HepG2 (cell line): Measurements from ENCODE around the gene TGM4. TPM values are rescaled to one million over a fixed set of nuclear protein-coding genes. Genes with fewer than 3 reads are reported as not detected.

Experiments
- ATAC-seq: fragments of 200-7000 bp; cut with Tn5 transposase; 3 replicates; pipeline ENCODE4 v1.9.1; 2020; ENCODE audit warnings: mild to moderate bottlenecking, moderate library complexity
- BruUV-seq: library from RNA; stranded (reverse); fragments of 400-500 nt; replicated peaks from 2 replicates; lab custom pipeline; 2021; lab: Mats Ljungman, UMichigan
- CTCF ChIA-PET: fragments of 300-600 bp; formaldehyde crosslinking; extraction: SDS; loops from one replicate; lab custom pipeline; 2021; ENCODE audit warnings: low total read pairs, inconsistent platforms, low intra/inter-chr PET ratio; lab: Yijun Ruan, JAX
- POLR2A ChIA-PET: fragments of 350-600 bp; sonication (Branson Sonifier 250); formaldehyde crosslinking; loops from one replicate; lab custom pipeline; 2020; ENCODE audit warnings: antibody characterized with exemption, inconsistent platforms; lab: Yijun Ruan, JAX
- DNase-seq: peaks from one replicate; pipeline ENCODE4 v3.0.0-alpha.2; 2015; ENCODE audit warnings: low spot score
- FAIRE-seq: peaks from 3 replicates; lab custom pipeline; 2011; peaks lifted over from hg19 to GRCh38; lab: Jason Lieb, UNC
- H2AFZ ChIP-seq: one replicate; pipeline ENCODE4 v1.6.1; 2011; ENCODE audit warnings: low read length, inconsistent platforms
- H3K27ac ChIP-seq: fragments of 300-600 bp; 3 replicates; pipeline ENCODE4 v1.8.0; 2011; ENCODE audit warnings: mixed run types, mild to moderate bottlenecking, mixed read lengths, low read length, inconsistent platforms; ENCODE audit not compliant: insufficient read depth; ENCODE audit errors: extremely low read length
- H3K27me3 ChIP-seq, 2 experiments: fragments of 200-600 bp in 1 of 2; 2 replicates in 1 of 2; 3 replicates in 1 of 2; pipeline versions ENCODE4 v1.6.0 to v1.8.0; 2011; ENCODE audit warnings: low read length in 2 of 2, mild to moderate bottlenecking in 2 of 2, moderate library complexity in 2 of 2, inconsistent platforms in 1 of 2; ENCODE audit not compliant: insufficient read depth in 2 of 2, control insufficient read depth in 1 of 2
- H3K36me3 ChIP-seq, 2 experiments: fragments of 200-600 bp in 1 of 2; replicated peaks in 1 of 2; 2 replicates in 1 of 2; 3 replicates in 1 of 2; pipeline versions ENCODE4 v1.5.1 to v1.8.0; 2011; ENCODE audit warnings: low read length in 2 of 2, inconsistent platforms in 1 of 2; ENCODE audit not compliant: insufficient read depth in 2 of 2, control insufficient read depth in 1 of 2
- H3K4me1 ChIP-seq: 2 replicates; pipeline ENCODE4 v1.5.1; 2012; ENCODE audit warnings: low read length, inconsistent platforms; ENCODE audit not compliant: insufficient read depth
- H3K4me2 ChIP-seq: 2 replicates; pipeline ENCODE4 v1.6.0; 2011; ENCODE audit warnings: low read depth, low read length, inconsistent platforms
- H3K4me3 ChIP-seq, 3 experiments: fragments of 200-600 bp in 1 of 3; sonication (generic), shearing (Covaris generic) in 1 of 3; replicated peaks in 1 of 3; 2 replicates each; pipeline ENCODE4 v1.5.1; 2011 to 2016; ENCODE audit warnings: low read length in 3 of 3, inconsistent platforms in 2 of 3, low read depth in 2 of 3, mild to moderate bottlenecking in 2 of 3, control low read depth in 1 of 3, mixed read lengths in 1 of 3; ENCODE audit not compliant: insufficient read depth in 1 of 3
- H3K79me2 ChIP-seq: one replicate; pipeline ENCODE4 v1.6.1; 2011; ENCODE audit warnings: low read length, inconsistent platforms; ENCODE audit not compliant: insufficient read depth
- H3K9ac ChIP-seq: 2 replicates; pipeline ENCODE4 v1.6.0; 2011; ENCODE audit warnings: mild to moderate bottlenecking, low read depth, low read length, inconsistent platforms; ENCODE audit not compliant: insufficient read depth
- H3K9me3 ChIP-seq: 2 replicates; pipeline ENCODE4 v1.5.1; 2012; ENCODE audit warnings: mild to moderate bottlenecking, low read length
- H4K20me1 ChIP-seq: 2 replicates; pipeline ENCODE4 v1.6.0; 2011; ENCODE audit warnings: inconsistent platforms, mild to moderate bottlenecking, low read length, moderate library complexity; ENCODE audit not compliant: insufficient read depth
- AGO2 ChIP-seq: fragments of 200-400 bp; formaldehyde crosslinking; optimal IDR thresholded peaks from 2 replicates; pipeline ENCODE3; 2017; ENCODE audit warnings: mild to moderate bottlenecking, low read depth, low read length, moderate library complexity
- AHDC1 ChIP-seq: sonication (generic); formaldehyde crosslinking; IDR thresholded peaks from 2 replicates; pipeline ENCODE4 v1.5.1; 2020; ENCODE audit warnings: mild to moderate bottlenecking, missing genetic modification reagents, borderline replicate concordance
- ASH2L ChIP-seq: fragments of 300-600, 200-600 bp; sonication (generic); IDR thresholded peaks from 2 replicates; pipeline ENCODE4 v1.7.0; 2017; ENCODE audit warnings: low read depth, mild to moderate bottlenecking, moderate library complexity, mixed read lengths, low read length; ENCODE audit not compliant: insufficient read length
- BHLHE40 ChIP-seq: IDR thresholded peaks from 2 replicates; pipeline ENCODE4 v1.6.1; 2011; ENCODE audit warnings: low read length, improper control_type of control experiment
- CHD2 ChIP-seq: IDR thresholded peaks from 2 replicates; pipeline ENCODE4 v1.6.1; 2011; ENCODE audit warnings: low read depth, low read length, improper control_type of control experiment
- FOXC1 ChIP-seq: sonication (generic); formaldehyde crosslinking; IDR thresholded peaks from 2 replicates; pipeline ENCODE4 v1.8.0; 2022; ENCODE audit warnings: mild to moderate bottlenecking, missing genetic modification reagents, borderline replicate concordance
- HNRNPL ChIP-seq: fragments of 200-400 bp; formaldehyde crosslinking; IDR thresholded peaks from 2 replicates; pipeline ENCODE4 v1.6.1; 2017; ENCODE audit warnings: mild to moderate bottlenecking, low read depth, low read length
- KDM1A ChIP-seq: IDR thresholded peaks from 2 replicates; pipeline ENCODE4 v1.6.1; 2016; ENCODE audit warnings: missing compliant biosample characterization
- NCOR1 ChIP-seq: fragments of 200-600 bp; sonication (generic); IDR thresholded peaks from 2 replicates; pipeline ENCODE4 v1.7.0; 2017; ENCODE audit warnings: antibody characterized with exemption, low read length, borderline replicate concordance
- REPIN1 ChIP-seq: sonication (generic); formaldehyde crosslinking; IDR thresholded peaks from 2 replicates; pipeline ENCODE4 v1.8.0; 2022; ENCODE audit warnings: missing genetic modification reagents, low read depth, mild to moderate bottlenecking, borderline replicate concordance
- SAP130 ChIP-seq: IDR thresholded peaks from 2 replicates; pipeline ENCODE4 v1.6.1; 2016; ENCODE audit warnings: low read depth
- SOX13 ChIP-seq, 3 experiments: fragments of 450-650 bp in 1 of 3; sonication (generic) in 1 of 3; formaldehyde crosslinking in 1 of 3; IDR thresholded peaks in 2 of 3; conservative IDR thresholded peaks in 1 of 3; 2 replicates each; pipeline versions ENCODE4 v1.5.0 to v1.6.1; 2016 to 2020; ENCODE audit warnings: antibody characterized with exemption in 1 of 3, mild to moderate bottlenecking in 1 of 3, missing compliant biosample characterization in 1 of 3, missing genetic modification reagents in 1 of 3, moderate library complexity in 1 of 3
- SOX6 ChIP-seq, 2 experiments: fragments of 450-650 bp in 1 of 2; sonication (generic) in 1 of 2; formaldehyde crosslinking in 1 of 2; IDR thresholded peaks; 2 replicates each; pipeline versions ENCODE4 v1.4.0 to v1.6.1; 2017 to 2020; ENCODE audit warnings: antibody characterized with exemption in 1 of 2, mild to moderate bottlenecking in 1 of 2, missing genetic modification reagents in 1 of 2
- TBP ChIP-seq: sonication (generic); formaldehyde crosslinking; IDR thresholded peaks from 2 replicates; pipeline ENCODE4 v1.5.0; 2020; ENCODE audit warnings: missing genetic modification reagents
- TEAD3 ChIP-seq: optimal IDR thresholded peaks from 2 replicates; pipeline ENCODE3; 2016; ENCODE audit warnings: borderline replicate concordance
- ZFP82 ChIP-seq: sonication (generic); formaldehyde crosslinking; IDR thresholded peaks from 2 replicates; pipeline ENCODE4 v1.5.1; 2020; ENCODE audit warnings: mild to moderate bottlenecking, missing genetic modification reagents, borderline replicate concordance
- ZFP90 ChIP-seq: sonication (generic); formaldehyde crosslinking; IDR thresholded peaks from 2 replicates; pipeline ENCODE4 v1.8.0; 2022; ENCODE audit warnings: missing genetic modification reagents, mild to moderate bottlenecking, inconsistent platforms, borderline replicate concordance
- ZNF121 ChIP-seq: sonication (generic); formaldehyde crosslinking; IDR thresholded peaks from 2 replicates; pipeline ENCODE4 v1.5.0; 2020; ENCODE audit warnings: mild to moderate bottlenecking, missing genetic modification reagents
- ZNF20 ChIP-seq: sonication (generic); formaldehyde crosslinking; IDR thresholded peaks from 2 replicates; pipeline ENCODE4 v1.4.0; 2020; ENCODE audit warnings: mild to moderate bottlenecking, moderate library complexity, missing genetic modification reagents
- ZNF615 ChIP-seq: sonication (generic); formaldehyde crosslinking; IDR thresholded peaks from 2 replicates; pipeline ENCODE4 v1.5.0; 2020; ENCODE audit warnings: mild to moderate bottlenecking, missing genetic modification reagents, borderline replicate concordance
- WGBS: methylation state at CpG from one replicate; pipeline ENCODE4 v1.1.6; 2017; ENCODE audit warnings: low lambda C conversion rate; 5-methylcytosine and 5-hydroxymethylcytosine counted together
- in situ Hi-C: cut with HindIII; loops from 2 replicates; pipeline ENCODE4 v1.10.0; 2017; ENCODE audit warnings: low pct_unique_long_range_greater_than_20kb; ENCODE audit not compliant: extremely low pct_ligation_motif_present
- intact Hi-C: fragments of 100-400 bp; cut with micrococcal nuclease; formaldehyde crosslinking; loops from one replicate; pipeline ENCODE4 v1.10.0; 2022; ENCODE audit not compliant: unreplicated experiment
- polyA plus RNA-seq, 8 experiments: library from polyadenylated mRNA; depleted of rRNA in 3 of 8; stranded (reverse) in 7 of 8; unstranded in 1 of 8; fragments of >200 nt; fragmentation: Illumina TruSeq in 4 of 8; extraction: Trizol in 4 of 8; gene quantifications; 2 replicates each; pipeline versions ENCODE4 v1.2.1 to v1.2.3, GENCODE V29; 2011 to 2016; ENCODE audit warnings: low read depth in 4 of 8, missing spikeins in 1 of 8, mixed read lengths in 1 of 8; ENCODE audit not compliant: insufficient read depth in 1 of 8
- total RNA-seq, 5 experiments: library from RNA; depleted of rRNA; stranded (reverse); fragments of >200 nt; fragmentation: Illumina TruSeq; extraction: Trizol; gene quantifications; 2 replicates each; pipeline ENCODE4 v1.2.3, GENCODE V29; 2016; ENCODE audit warnings: low read depth in 1 of 5

TGM4 gene
- total and polyA plus RNA-seq, 2 of the 13 experiments (the other 11 are each of a cell fraction or from before 2014, with no cell fraction given) = 0.07 to 0.15 TPM

- Histone ChIP-seq H3K4me3 (peak overlapping the region in 1 of 3 experiments; percentile 3; a peak in 1 of 6 replicates), H3K36me3 (no peaks in the 10 kb centered on the region), H3K9ac (peak overlapping the region; percentile 15; the same call in 1 of the 2 replicates), H3K4me1 (peaks cover 52% of the 10 kb centered on the region), H3K9me3 (no peaks in the 10 kb centered on the region), H3K4me2 (peak overlapping the region; percentile 61), H2AFZ (peak overlapping the region; percentile 24), H3K27ac (peak overlapping the region; percentile 52), H3K79me2 (no peaks in the 10 kb centered on the region), H4K20me1 (no peaks in the 10 kb centered on the region), H3K27me3 (peaks cover 0 to 3% of the 10 kb centered on the region in 2 experiments; a peak in 1 of 5 replicates)
- FAIRE-seq (no peak), ATAC-seq (peak; percentile 74), DNase-seq (peak; percentile 79)
- no TSS peak for BruUV-seq
- ChIA-PET POLR2A (interaction anchor here (0.6 to 0.8 kb wide), 2 partner anchors 318 to 538 kb away, joined by 3 to 4 read pairs; partner anchors contain the start of gene ZNF660), CTCF (no interaction called here)
- WGBS = 0% methylated on average over 4 of the region's 4 CpGs
- in situ Hi-C loops (no loop called here), intact Hi-C loops (no loop called here)
- TF ChIP-seq CHD2 = no peak
- peak; percentile 28; the same call in 1 of the 2 replicates for TF ChIP-seq AHDC1
- peak; percentile 54 for TF ChIP-seq ASH2L
- no peak for TF ChIP-seq SOX6 (IDR thresholded peaks at IDR 0.05)
- peak; percentile 76 for TF ChIP-seq SOX6 (CRISPR knock-in tag; IDR thresholded peaks at IDR 0.05)
- TF ChIP-seq ZNF121 = no peak
- TF ChIP-seq HNRNPL = no peak
- peak; percentile 40; the same call in 1 of the 2 replicates for TF ChIP-seq NCOR1
- TF ChIP-seq TBP = no peak
- TF ChIP-seq TEAD3 (CRISPR knock-in tag) = no peak
- TF ChIP-seq KDM1A (CRISPR knock-in tag) = no peak
- TF ChIP-seq SAP130 (CRISPR knock-in tag) = 0 out of 2 replicates have a peak, but pooled peaks have one; percentile 22
- TF ChIP-seq ZFP82 (CRISPR knock-in tag) = no peak
- TF ChIP-seq REPIN1 = no peak
- no peak for TF ChIP-seq ZNF20 (CRISPR knock-in tag)
- TF ChIP-seq FOXC1 (CRISPR knock-in tag) = no peak
- no peak for TF ChIP-seq ZNF615 (CRISPR knock-in tag)
- no peak for TF ChIP-seq SOX13 (IDR thresholded peaks at IDR 0.05)
- peak in 1 of 2 experiments; percentile 72; a peak in 2 of 4 replicates for TF ChIP-seq SOX13 (CRISPR knock-in tag; conservative IDR thresholded peaks at IDR 0.05 in 1 of 2, IDR thresholded peaks at IDR 0.05 in 1 of 2)
- TF ChIP-seq AGO2 = no peak
- TF ChIP-seq BHLHE40 = no peak
- TF ChIP-seq ZFP90 (CRISPR knock-in tag) = no peak
Observed at GRCh38 chr3:44902628-44903027, 28.2 kb downstream of the TGM4 start.
